ENCODE results near the gene POLR2L. TPM values are rescaled to one million over a fixed set of nuclear protein-coding genes. Genes with fewer than 3 reads are reported as not detected.
A peak's percentile ranks its signal among the peaks of the same experiment; 100 is the strongest.

Gene POLR2L
- total RNA-seq, 4 donors from 2014 or later, result 71.4 to 189 (median 92.3) TPM

- TF ChIP-seq EP300 (IDR thresholded peaks at IDR 0.05), result no peak
- TF ChIP-seq POLR2AphosphoS5 (IDR thresholded peaks at IDR 0.05), result no peak
- no peak for TF ChIP-seq CTCF (IDR thresholded peaks at IDR 0.05)
- no peak for TF ChIP-seq POLR2A (IDR thresholded peaks at IDR 0.05; ENCODE audit: low read depth)
- Histone ChIP-seq H3K27ac (replicated peaks in 1 of 4) (no peak overlapping the region), H3K4me3 (no peak overlapping the region), H3K4me1 (peaks cover 20 to 39% (median 35%) of the 10 kb centered on the region in 4 donors), H3K36me3 (peaks cover 36 to 63% (median 51%) of the 10 kb centered on the region in 4 donors), H3K27me3 (no peaks in the 10 kb centered on the region), H3K9me3 (no peaks in the 10 kb centered on the region)
- WGBS, result 80% methylated on average over 21 of the region's 24 CpGs
- DNase-seq (ENCODE audit: extremely low spot score), result no peak
- intact Hi-C loops (cut with DNase I), result no loop called here
Observed at GRCh38 chr11:863023-863909, 20.9 kb upstream of the POLR2L start.

GRCh38 chr11:862696-863022 lies 20.3 kb upstream of the POLR2L start:
- Histone ChIP-seq H3K4me3 (no peak overlapping the region), H3K36me3 (peaks cover 36 to 60% (median 53%) of the 10 kb centered on the region in 4 donors), H3K4me1 (peaks cover 20 to 45% (median 35%) of the 10 kb centered on the region in 4 donors), H3K9me3 (no peaks in the 10 kb centered on the region), H3K27me3 (no peaks in the 10 kb centered on the region), H3K27ac (replicated peaks in 1 of 4) (peak overlapping the region in 1 of 4 donors; percentile 3)
- WGBS, result 84% methylated on average over 7 of the region's 12 CpGs
- intact Hi-C loops (cut with DNase I), result no loop called here
- no peak for DNase-seq (ENCODE audit: extremely low spot score)
- TF ChIP-seq CTCF (IDR thresholded peaks at IDR 0.05), result no peak
- no peak for TF ChIP-seq POLR2A (IDR thresholded peaks at IDR 0.05; ENCODE audit: low read depth)
- TF ChIP-seq EP300 (IDR thresholded peaks at IDR 0.05), result no peak
- no peak for TF ChIP-seq POLR2AphosphoS5 (IDR thresholded peaks at IDR 0.05)

- DNase-seq (ENCODE audit: extremely low spot score), result no peak
- no peak for TF ChIP-seq EP300 (IDR thresholded peaks at IDR 0.05)
- no peak for TF ChIP-seq CTCF (IDR thresholded peaks at IDR 0.05)
- TF ChIP-seq POLR2AphosphoS5 (IDR thresholded peaks at IDR 0.05), result peak in 1 of 2 donors; percentile 9
- no peak for TF ChIP-seq POLR2A (IDR thresholded peaks at IDR 0.05; ENCODE audit: low read depth)
- WGBS, result 54% methylated on average over 13 of the region's 20 CpGs
- Histone ChIP-seq H3K4me1 (peaks cover 20 to 47% (median 35%) of the 10 kb centered on the region in 4 donors), H3K9me3 (no peaks in the 10 kb centered on the region), H3K27ac (replicated peaks in 1 of 4) (peak overlapping the region in 1 of 4 donors; percentile 3), H3K36me3 (peaks cover 36 to 56% (median 53%) of the 10 kb centered on the region in 4 donors), H3K27me3 (no peaks in the 10 kb centered on the region), H3K4me3 (no peak overlapping the region)
- intact Hi-C loops (cut with DNase I), result no loop called here
Observed at GRCh38 chr11:862081-862661, 19.8 kb upstream of the POLR2L start.

GRCh38 chr11:861105-861479 lies 18.8 kb upstream of the POLR2L start:
- WGBS, result 95% methylated on average over 14 of the region's 14 CpGs
- H3K4me1 ChIP-seq, result peaks cover 28 to 57% (median 45%) of the 10 kb centered on the region in 4 donors
- H3K4me3 ChIP-seq, result no peak overlapping the region
- H3K36me3 ChIP-seq, result peaks cover 33 to 48% (median 42%) of the 10 kb centered on the region in 4 donors
- H3K9me3 ChIP-seq, result no peaks in the 10 kb centered on the region
- no peak for TF ChIP-seq POLR2AphosphoS5 (IDR thresholded peaks at IDR 0.05)
- TF ChIP-seq CTCF (IDR thresholded peaks at IDR 0.05), result no peak
- TF ChIP-seq POLR2A (IDR thresholded peaks at IDR 0.05; ENCODE audit: low read depth), result no peak
- TF ChIP-seq EP300 (IDR thresholded peaks at IDR 0.05), result no peak
- DNase-seq (ENCODE audit: extremely low spot score), result no peak
- no peaks in the 10 kb centered on the region for H3K27me3 ChIP-seq
- H3K27ac ChIP-seq (replicated peaks in 1 of 4), result no peak overlapping the region
- intact Hi-C loops (cut with DNase I), result no loop called here
